Measurements from ENCODE around the gene TMEM97.

The TMEM97 gene

GRCh38 chr17:28363776-28364650, 45.0 kb downstream of the TMEM97 start:
- TF ChIP-seq CTCF (IDR thresholded peaks at IDR 0.05; ENCODE audit: insufficient read depth, low read length, missing control alignments) = no peak
- POLR2A ChIA-PET = interaction anchor here (1.0 kb wide), 1 partner anchor 17 kb away, joined by 3 read pairs; no protein-coding TSS in a partner anchor
- H3K4me3 ChIP-seq (ENCODE audit: low read depth, low read length) = no peak overlapping the region
- no peak for DNase-seq (ENCODE audit: low read depth, low spot score)
- CTCF ChIA-PET = no interaction called here

GRCh38 chr17:28364665-28365363, 45.8 kb downstream of the TMEM97 start, which contains the start of gene SEBOX:
Gene SEBOX (minus strand): TSS chr17:28365199. CDS start chr17:28365151, 48 bp downstream.
- no peak for DNase-seq (ENCODE audit: low read depth, low spot score)
- TF ChIP-seq CTCF (IDR thresholded peaks at IDR 0.05; ENCODE audit: insufficient read depth, low read length, missing control alignments) = no peak
- no peak within 1 kb of the TSS for H3K4me3 ChIP-seq (ENCODE audit: low read depth, low read length)
- CTCF ChIA-PET = no interaction called here
- POLR2A ChIA-PET = interaction anchor here (1.0 kb wide), 1 partner anchor 18 kb away, joined by 3 read pairs; no protein-coding TSS in a partner anchor

- TF ChIP-seq CTCF (IDR thresholded peaks at IDR 0.05; ENCODE audit: insufficient read depth, low read length, missing control alignments) = no peak
- H3K4me3 ChIP-seq (ENCODE audit: low read depth, low read length) = no peak overlapping the region
- ChIA-PET CTCF (no interaction called here), POLR2A (no interaction called here)
- no peak for DNase-seq (ENCODE audit: low read depth, low spot score)
Measured at GRCh38 chr17:28365487-28365886, 46.5 kb downstream of the TMEM97 start.

GRCh38 chr17:28366605-28367004, 47.6 kb downstream of the TMEM97 start:
- ChIA-PET POLR2A (interaction anchor here (2.5 kb wide), 1 partner anchor 9 kb away, joined by 14 read pairs; the partner anchor contains the start of gene POLDIP2), CTCF (interaction anchor here (1.2 kb wide), 1 partner anchor 8 kb away, joined by 4 read pairs; no protein-coding TSS in a partner anchor)
- DNase-seq (ENCODE audit: low read depth, low spot score) = no peak
- no peak overlapping the region for H3K4me3 ChIP-seq (ENCODE audit: low read depth, low read length)
- TF ChIP-seq CTCF (IDR thresholded peaks at IDR 0.05; ENCODE audit: insufficient read depth, low read length, missing control alignments) = no peak

GRCh38 chr17:28367641-28368305, 48.8 kb downstream of the TMEM97 start:
- POLR2A ChIA-PET = interaction anchor here (2.5 kb wide), 1 partner anchor 10 kb away, joined by 14 read pairs; the partner anchor contains the start of gene POLDIP2
- CTCF ChIA-PET = no interaction called here
- no peak for TF ChIP-seq CTCF (IDR thresholded peaks at IDR 0.05; ENCODE audit: insufficient read depth, low read length, missing control alignments)
- no peak for DNase-seq (ENCODE audit: low read depth, low spot score)
- no peak overlapping the region for H3K4me3 ChIP-seq (ENCODE audit: low read depth, low read length)
